Heart left ventricle (tissue), 16 donors: ENCODE measurements around the gene GPR37. TPM values are rescaled to one million over a fixed set of nuclear protein-coding genes. Genes with fewer than 3 reads are reported as not detected.

Experiments
- ATAC-seq, 4 donors: fragments of 200-7000 bp; cut with Tn5 transposase; one replicate each; pipeline ENCODE4 v1.9.1; 2020 to 2022; ENCODE audit warnings: moderate library complexity in 4 of 4, mild to moderate bottlenecking in 3 of 4, moderate number of reproducible peaks in 1 of 4
- DNase-seq, 5 donors: peaks; one replicate each; pipeline ENCODE4 v3.0.0-alpha.2; 2020
- H3K27ac ChIP-seq, 12 donors: fragments of 200-600 bp; sonication (generic) in 4 of 12; one replicate each; pipeline versions ENCODE4 v1.5.0 to v1.8.0; 2016 to 2022; ENCODE audit warnings: mild to moderate bottlenecking in 2 of 12
- H3K27me3 ChIP-seq, 9 donors: fragments of 200-600 bp; sonication (generic) in 2 of 9; one replicate each; pipeline versions ENCODE4 v1.5.1 to v1.8.0; 2016 to 2022; ENCODE audit warnings: mild to moderate bottlenecking in 3 of 9
- H3K36me3 ChIP-seq, 9 donors: fragments of 200-600 bp; sonication (generic) in 2 of 9; one replicate each; pipeline versions ENCODE4 v1.5.0 to v1.8.0; 2018 to 2022; ENCODE audit warnings: mild to moderate bottlenecking in 2 of 9
- H3K4me1 ChIP-seq, 12 donors: fragments of 200-600 bp; sonication (generic) in 4 of 12; one replicate each; pipeline versions ENCODE4 v1.5.0 to v1.8.0; 2016 to 2022; ENCODE audit warnings: mild to moderate bottlenecking in 3 of 12
- H3K4me3 ChIP-seq, 12 donors: fragments of 200-600 bp; sonication (generic) in 4 of 12; one replicate each; pipeline versions ENCODE4 v1.5.0 to v1.8.0; 2017 to 2022; ENCODE audit warnings: mild to moderate bottlenecking in 9 of 12, moderate library complexity in 4 of 12
- H3K9me3 ChIP-seq, 12 donors: fragments of 200-600 bp; sonication (generic) in 4 of 12; one replicate each; pipeline versions ENCODE4 v1.5.0 to v1.8.0; 2016 to 2022; ENCODE audit warnings: mild to moderate bottlenecking in 1 of 12
- CTCF ChIP-seq, 12 donors: fragments of 200-600 bp; sonication (generic) in 4 of 12; IDR thresholded peaks; one replicate each; pipeline versions ENCODE4 v1.5.0 to v1.8.0; 2018 to 2022; ENCODE audit warnings: antibody characterized with exemption in 12 of 12, mild to moderate bottlenecking in 5 of 12
- POLR2A ChIP-seq, 2 donors: fragments of 450-650 bp; IDR thresholded peaks; one replicate each; pipeline ENCODE4 v1.6.1; 2017; ENCODE audit warnings: antibody characterized with exemption in 2 of 2, mild to moderate bottlenecking in 2 of 2, moderate library complexity in 2 of 2
- WGBS, 4 donors: extraction: QIAGEN DNeasy Blood & Tissue Kit in 2 of 4; methylation state at CpG; one replicate each; pipeline versions ENCODE4 v1.1.5 to v1.1.7; 2013 to 2018; 5-methylcytosine and 5-hydroxymethylcytosine counted together
- intact Hi-C, 10 donors: fragments of 100-400 bp; cut with DNase I; formaldehyde crosslinking; loops; one replicate each; pipeline versions ENCODE4 v1.11.1 to v1.14.2; 2022
- polyA plus RNA-seq, 2 donors: library from polyadenylated mRNA; stranded (reverse); fragments of 200-250 nt; gene quantifications; one replicate each; pipeline ENCODE4 v1.2.3, GENCODE V29; 2013
- total RNA-seq, 9 donors: library from RNA; depleted of rRNA in 2 of 9; stranded (reverse); fragments of >200 nt in 2 of 9; fragmentation: NEBNext Ultra II Directional in 3 of 9; extraction: Animal tissue kit (Norgen Biotek cat#: 25700) in 3 of 9; gene quantifications; one replicate each; pipeline versions ENCODE4 v1.1.0 to v1.2.4, GENCODE V29; 2016 to 2023
- donor health status: ischemic (EF 13 %, LVEDD 7.1; RV severe dilation, severe dysfunction).
- donor health status: healthy with polysubstance abuse.
- donor health status: DM: no; HTN: yes; CAD: no.
- donor health status: DM: no; HTN: no; CAD: no.
- donor health status: ischemic (EF 25% LVEDD 6.9; RV normal size, moderate dysfunction).
- donor health status: ischemic (EF 25% LVEDD 5.7; RV mildly dilated, moderate dysfunction).
- donor health status: healthy.
- donor health status: DM: yes; HTN: yes; CAD: no.
- donor health status: ischemic (EF 35%, LVEDD 5.7; RV mildly dilated, moderate dysfunction).
- donor health status: nonischemic (EF 11% LVEDD 7.7; RV severe dilation, severe dysfunction).
- donor health status: DM: yes; HTN: yes; CAD: no.
- donor health status: PGD.
- donor health status: ischemic (EF 29% LVEDD 5.4; RV normal size, mild dysfunction).
- donor health status: nonischemic (EF 23%, LVEDD 6.1; RV moderate dilation, normal function).

The GPR37 gene
- total and polyA plus RNA-seq, 11 donors: 0.01 to 0.48 (median 0.25) TPM; not detected in 8

- Histone ChIP-seq H3K36me3 (no peaks in the 10 kb centered on the region), H3K27ac (no peak overlapping the region), H3K4me3 (no peak overlapping the region), H3K4me1 (no peaks in the 10 kb centered on the region), H3K27me3 (no peaks in the 10 kb centered on the region), H3K9me3 (peaks cover 0 to 5% (median 0%) of the 10 kb centered on the region in 12 donors)
- intact Hi-C loops: no loop called here
- TF ChIP-seq POLR2A (IDR thresholded peaks at IDR 0.05) (no peak), CTCF (IDR thresholded peaks at IDR 0.05) (no peak)
- no peak for DNase-seq
- 48 to 69% (median 52%) methylated on average over 1 of the region's 1 CpG for WGBS, 4 donors
- ATAC-seq: no peak
Measured at GRCh38 chr7:124720195-124720594, 45.4 kb downstream of the GPR37 start.

GRCh38 chr7:124718032-124718766 lies 47.4 kb downstream of the GPR37 start:
- no peak for ATAC-seq
- Histone ChIP-seq H3K36me3 (no peaks in the 10 kb centered on the region), H3K27me3 (no peaks in the 10 kb centered on the region), H3K4me3 (no peak overlapping the region), H3K4me1 (no peaks in the 10 kb centered on the region), H3K27ac (no peak overlapping the region), H3K9me3 (peaks cover 0 to 5% (median 0%) of the 10 kb centered on the region in 12 donors)
- TF ChIP-seq POLR2A (IDR thresholded peaks at IDR 0.05): no peak
- TF ChIP-seq CTCF (IDR thresholded peaks at IDR 0.05): no peak
- WGBS, 4 donors: 73 to 85% (median 81%) methylated on average over 4 of the region's 4 CpGs
- DNase-seq: no peak
- intact Hi-C loops: no loop called here

- no peaks in the 10 kb centered on the region for H3K27me3 ChIP-seq
- TF ChIP-seq POLR2A (IDR thresholded peaks at IDR 0.05) (no peak), CTCF (IDR thresholded peaks at IDR 0.05) (no peak)
- DNase-seq: no peak
- H3K4me1 ChIP-seq: no peaks in the 10 kb centered on the region
- 97 to 100% (median 99%) methylated on average over 1 of the region's 1 CpG for WGBS, 4 donors
- intact Hi-C loops: no loop called here
- H3K36me3 ChIP-seq: no peaks in the 10 kb centered on the region
- H3K27ac ChIP-seq: no peak overlapping the region
- no peak overlapping the region for H3K4me3 ChIP-seq
- peaks cover 0 to 5% (median 0%) of the 10 kb centered on the region in 12 donors for H3K9me3 ChIP-seq
- ATAC-seq: no peak
Measured at GRCh38 chr7:124716894-124717293, 48.7 kb downstream of the GPR37 start.

GRCh38 chr7:124713086-124713485 lies 52.5 kb downstream of the GPR37 start:
- WGBS, 4 donors: 57 to 81% (median 71%) methylated on average over 3 of the region's 3 CpGs
- Histone ChIP-seq H3K27me3 (no peaks in the 10 kb centered on the region), H3K4me1 (no peaks in the 10 kb centered on the region), H3K9me3 (peaks cover 0 to 15% (median 6%) of the 10 kb centered on the region in 12 donors), H3K4me3 (no peak overlapping the region), H3K27ac (no peak overlapping the region), H3K36me3 (no peaks in the 10 kb centered on the region)
- intact Hi-C loops: no loop called here
- no peak for DNase-seq
- TF ChIP-seq CTCF (IDR thresholded peaks at IDR 0.05) (no peak), POLR2A (IDR thresholded peaks at IDR 0.05) (no peak)
- ATAC-seq: no peak
